Liver (tissue), 3 donors: ENCODE results near the gene PKD1.

Experiments used
- NR2F2 ChIP-seq: IDR thresholded peaks from 2 replicates; pipeline ENCODE4 v1.6.1; 2016; ENCODE audit warnings: antibody characterized with exemption
- RAD21 ChIP-seq, 2 donors: IDR thresholded peaks; 2 replicates each; pipeline ENCODE4 v1.6.1; 2016; ENCODE audit warnings: antibody characterized with exemption in 2 of 2, mild to moderate bottlenecking in 2 of 2
- RXRA ChIP-seq, 2 donors: IDR thresholded peaks; 2 replicates each; pipeline ENCODE4 v1.6.1; 2017 to 2018; ENCODE audit warnings: antibody characterized with exemption in 2 of 2, mild to moderate bottlenecking in 1 of 2
- TAF1 ChIP-seq: conservative IDR thresholded peaks from 2 replicates; pipeline ENCODE4 v1.6.1; 2016; ENCODE audit warnings: antibody characterized with exemption, mild to moderate bottlenecking
- TF ChIP-seq, protein P1 (sequence below): fragments of 150-350 bp; IDR thresholded peaks from 2 replicates; pipeline ENCODE4 v1.5.1; 2017; ENCODE audit warnings: improper control_type of control experiment, low read depth, low read length; ENCODE audit not compliant: missing input control
- donor health status: healthy.
- donor health status: healthy.

DNA sequence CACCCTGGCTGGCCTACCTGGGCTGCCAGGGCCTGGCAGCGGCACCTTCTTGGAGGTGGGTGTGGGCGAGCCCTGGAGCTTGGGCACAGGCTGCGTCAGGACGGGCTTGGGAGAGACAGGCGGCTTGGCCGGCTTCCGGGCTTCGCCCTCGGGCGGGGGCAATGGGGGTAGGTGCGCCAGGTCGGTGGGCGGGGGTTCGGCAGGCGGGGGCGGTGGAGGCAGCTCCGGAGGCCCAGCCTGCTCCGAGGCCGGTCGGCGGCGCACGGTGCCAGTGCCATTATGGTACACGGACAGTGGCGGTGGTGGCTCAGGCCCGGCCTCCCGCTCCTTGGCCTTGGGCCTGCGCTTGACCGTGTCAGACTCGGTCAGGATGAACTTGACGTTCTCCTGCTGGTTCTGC lies 43.9 kb upstream of the PKD1 start:
- TF ChIP-seq RXRA (IDR thresholded peaks at IDR 0.05) (no peak), NR2F2 (no peak), TAF1 (no peak), RAD21 (IDR thresholded peaks at IDR 0.05) (no peak)
- TF ChIP-seq, protein P1, sequence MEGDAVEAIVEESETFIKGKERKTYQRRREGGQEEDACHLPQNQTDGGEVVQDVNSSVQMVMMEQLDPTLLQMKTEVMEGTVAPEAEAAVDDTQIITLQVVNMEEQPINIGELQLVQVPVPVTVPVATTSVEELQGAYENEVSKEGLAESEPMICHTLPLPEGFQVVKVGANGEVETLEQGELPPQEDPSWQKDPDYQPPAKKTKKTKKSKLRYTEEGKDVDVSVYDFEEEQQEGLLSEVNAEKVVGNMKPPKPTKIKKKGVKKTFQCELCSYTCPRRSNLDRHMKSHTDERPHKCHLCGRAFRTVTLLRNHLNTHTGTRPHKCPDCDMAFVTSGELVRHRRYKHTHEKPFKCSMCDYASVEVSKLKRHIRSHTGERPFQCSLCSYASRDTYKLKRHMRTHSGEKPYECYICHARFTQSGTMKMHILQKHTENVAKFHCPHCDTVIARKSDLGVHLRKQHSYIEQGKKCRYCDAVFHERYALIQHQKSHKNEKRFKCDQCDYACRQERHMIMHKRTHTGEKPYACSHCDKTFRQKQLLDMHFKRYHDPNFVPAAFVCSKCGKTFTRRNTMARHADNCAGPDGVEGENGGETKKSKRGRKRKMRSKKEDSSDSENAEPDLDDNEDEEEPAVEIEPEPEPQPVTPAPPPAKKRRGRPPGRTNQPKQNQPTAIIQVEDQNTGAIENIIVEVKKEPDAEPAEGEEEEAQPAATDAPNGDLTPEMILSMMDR: no peak
